RKO (cell line): ENCODE measurements around the gene XXYLT1.
"Not testable (repeated sequence)": the region's sequence is repeated elsewhere in the genome, so short reads cannot be mapped to it uniquely, and the experiment has no call there.

Experiments
- DNase-seq: peaks from one replicate; pipeline ENCODE4 v3.0.0-alpha.2; 2016; ENCODE audit warnings: low spot score

XXYLT1 gene

GRCh38 chr3:195112361-195112791, 158.6 kb downstream of the XXYLT1 start:
- DNase-seq, result no peak

- no peak for DNase-seq
These were observed 159.2 kb downstream of the XXYLT1 start for GRCh38 chr3:195111766-195112165.

GRCh38 chr3:195111319-195111705, 159.6 kb downstream of the XXYLT1 start:
- DNase-seq, result no peak

GRCh38 chr3:195110647-195111318, 160.2 kb downstream of the XXYLT1 start:
- DNase-seq, result no peak

- DNase-seq, result no peak
These were observed 161.8 kb downstream of the XXYLT1 start for GRCh38 chr3:195109098-195109657.

GRCh38 chr3:195107593-195107992, 163.4 kb downstream of the XXYLT1 start:
- no peak for DNase-seq

GRCh38 chr3:195107031-195107430, 163.9 kb downstream of the XXYLT1 start:
- DNase-seq, result not testable (repeated sequence)

GRCh38 chr3:195106418-195106906, 164.5 kb downstream of the XXYLT1 start:
- peak; percentile 47 for DNase-seq

GRCh38 chr3:195105841-195106417, 165.0 kb downstream of the XXYLT1 start:
- DNase-seq, result no peak

- DNase-seq, result no peak
These were observed 165.6 kb downstream of the XXYLT1 start for GRCh38 chr3:195105389-195105788.

- no peak for DNase-seq
These were observed 166.6 kb downstream of the XXYLT1 start for GRCh38 chr3:195104340-195104739.

GRCh38 chr3:195103623-195104022, 167.3 kb downstream of the XXYLT1 start:
- DNase-seq, result no peak

- DNase-seq, result peak; percentile 91
These were observed 168.1 kb downstream of the XXYLT1 start for GRCh38 chr3:195102609-195103467.

GRCh38 chr3:195101927-195102608, 168.9 kb downstream of the XXYLT1 start:
- DNase-seq, result no peak

- no peak for DNase-seq
These were observed 169.9 kb downstream of the XXYLT1 start for GRCh38 chr3:195101001-195101583.

- no peak for DNase-seq
These were observed 170.8 kb downstream of the XXYLT1 start for GRCh38 chr3:195099951-195100785.

GRCh38 chr3:195098741-195099525, 172.0 kb downstream of the XXYLT1 start:
- DNase-seq, result no peak

- DNase-seq, result no peak
These were observed 173.4 kb downstream of the XXYLT1 start for GRCh38 chr3:195097331-195098255.
